ENCODE measurements around the gene NCOR2. TPM values are rescaled to one million over a fixed set of nuclear protein-coding genes. Genes with fewer than 3 reads are reported as not detected.
A peak's percentile ranks its signal among the peaks of the same experiment; 100 is the strongest.

NCOR2 gene
- total RNA-seq, 2 donors from 2014 or later = 72.8 to 87.8 TPM

GRCh38 chr12:124605883-124606774 is 38.7 kb upstream of the NCOR2 start:
- no peak for ATAC-seq (replicated peaks)
- Mint-ChIP-seq H3K9me3 (no peaks in the 10 kb centered on the region), H3K27me3 (peaks cover 6% of the 10 kb centered on the region), H3K4me1 (peaks cover 33% of the 10 kb centered on the region), H3K27ac (no peak overlapping the region), H3K36me3 (ENCODE audit: low read depth) (no peaks in the 10 kb centered on the region), H3K4me3 (no peak overlapping the region)

GRCh38 chr12:124605150-124605882 is 37.9 kb upstream of the NCOR2 start:
- no peak overlapping the region for H3K4me3 Mint-ChIP-seq
- ATAC-seq (replicated peaks) = no peak

GRCh38 chr12:124604264-124604680 is 36.9 kb upstream of the NCOR2 start:
- ATAC-seq (replicated peaks) = no peak
- no peak overlapping the region for H3K4me3 Mint-ChIP-seq
- peaks cover 28% of the 10 kb centered on the region for H3K4me1 Mint-ChIP-seq
- H3K27me3 Mint-ChIP-seq = peaks cover 3% of the 10 kb centered on the region
- H3K9me3 Mint-ChIP-seq = no peaks in the 10 kb centered on the region
- no peak overlapping the region for H3K27ac Mint-ChIP-seq
- no peaks in the 10 kb centered on the region for H3K36me3 Mint-ChIP-seq (ENCODE audit: low read depth)

More at GRCh38 chr12:124605150-124605882, 37.9 kb upstream of the NCOR2 start:
- no peaks in the 10 kb centered on the region for H3K36me3 Mint-ChIP-seq (ENCODE audit: low read depth)
- no peak overlapping the region for H3K27ac Mint-ChIP-seq
- no peaks in the 10 kb centered on the region for H3K9me3 Mint-ChIP-seq
- peaks cover 33% of the 10 kb centered on the region for H3K4me1 Mint-ChIP-seq
- peaks cover 6% of the 10 kb centered on the region for H3K27me3 Mint-ChIP-seq

GRCh38 chr12:124603831-124604251 is 36.4 kb upstream of the NCOR2 start:
- peaks cover 3% of the 10 kb centered on the region for H3K27me3 Mint-ChIP-seq
- no peaks in the 10 kb centered on the region for H3K36me3 Mint-ChIP-seq (ENCODE audit: low read depth)
- ATAC-seq (replicated peaks) = no peak
- no peaks in the 10 kb centered on the region for H3K9me3 Mint-ChIP-seq
- no peak overlapping the region for H3K27ac Mint-ChIP-seq
- no peak overlapping the region for H3K4me3 Mint-ChIP-seq
- H3K4me1 Mint-ChIP-seq = peaks cover 30% of the 10 kb centered on the region

GRCh38 chr12:124603100-124603541 is 35.7 kb upstream of the NCOR2 start:
- no peak overlapping the region for H3K4me3 Mint-ChIP-seq
- ATAC-seq (replicated peaks) = no peak
- H3K27me3 Mint-ChIP-seq = peaks cover 3% of the 10 kb centered on the region
- H3K9me3 Mint-ChIP-seq = no peaks in the 10 kb centered on the region
- H3K36me3 Mint-ChIP-seq (ENCODE audit: low read depth) = no peaks in the 10 kb centered on the region
- H3K27ac Mint-ChIP-seq = no peak overlapping the region
- H3K4me1 Mint-ChIP-seq = peaks cover 28% of the 10 kb centered on the region

- peaks cover 20% of the 10 kb centered on the region for H3K4me1 Mint-ChIP-seq
- no peak overlapping the region for H3K27ac Mint-ChIP-seq
- H3K9me3 Mint-ChIP-seq = no peaks in the 10 kb centered on the region
- no peak for ATAC-seq (replicated peaks)
- no peaks in the 10 kb centered on the region for H3K36me3 Mint-ChIP-seq (ENCODE audit: low read depth)
- H3K27me3 Mint-ChIP-seq = peaks cover 3% of the 10 kb centered on the region
- H3K4me3 Mint-ChIP-seq = no peak overlapping the region
Observed at GRCh38 chr12:124601706-124602105, 34.3 kb upstream of the NCOR2 start.

- Mint-ChIP-seq H3K4me1 (peaks cover 12% of the 10 kb centered on the region), H3K36me3 (ENCODE audit: low read depth) (no peaks in the 10 kb centered on the region), H3K9me3 (no peaks in the 10 kb centered on the region), H3K27me3 (peaks cover 9% of the 10 kb centered on the region), H3K4me3 (no peak overlapping the region), H3K27ac (peak overlapping the region; percentile 45)
- peak; percentile 93 for ATAC-seq (replicated peaks)
Observed at GRCh38 chr12:124599074-124599999, 31.9 kb upstream of the NCOR2 start.

- no peaks in the 10 kb centered on the region for H3K9me3 Mint-ChIP-seq
- peaks cover 6% of the 10 kb centered on the region for H3K27me3 Mint-ChIP-seq
- H3K4me3 Mint-ChIP-seq = no peak overlapping the region
- ATAC-seq (replicated peaks) = no peak
- no peak overlapping the region for H3K27ac Mint-ChIP-seq
- no peaks in the 10 kb centered on the region for H3K36me3 Mint-ChIP-seq (ENCODE audit: low read depth)
- peaks cover 7% of the 10 kb centered on the region for H3K4me1 Mint-ChIP-seq
Observed at GRCh38 chr12:124597041-124597440, 29.6 kb upstream of the NCOR2 start.

- Mint-ChIP-seq H3K9me3 (peaks cover 6% of the 10 kb centered on the region), H3K27me3 (peaks cover 9% of the 10 kb centered on the region), H3K27ac (no peak overlapping the region), H3K4me1 (peaks cover 11% of the 10 kb centered on the region), H3K36me3 (ENCODE audit: low read depth) (no peaks in the 10 kb centered on the region), H3K4me3 (no peak overlapping the region)
- no peak for ATAC-seq (replicated peaks)
Observed at GRCh38 chr12:124595444-124595843, 28.0 kb upstream of the NCOR2 start.

- H3K36me3 Mint-ChIP-seq (ENCODE audit: low read depth) = no peaks in the 10 kb centered on the region
- H3K27ac Mint-ChIP-seq = no peak overlapping the region
- no peak overlapping the region for H3K4me3 Mint-ChIP-seq
- ATAC-seq (replicated peaks) = no peak
- H3K27me3 Mint-ChIP-seq = peaks cover 9% of the 10 kb centered on the region
- H3K9me3 Mint-ChIP-seq = peaks cover 6% of the 10 kb centered on the region
- H3K4me1 Mint-ChIP-seq = peaks cover 11% of the 10 kb centered on the region
Observed at GRCh38 chr12:124594851-124595250, 27.4 kb upstream of the NCOR2 start.

GRCh38 chr12:124593851-124594401 is 26.5 kb upstream of the NCOR2 start:
- H3K27me3 Mint-ChIP-seq = peaks cover 9% of the 10 kb centered on the region
- H3K9me3 Mint-ChIP-seq = peaks cover 6% of the 10 kb centered on the region
- no peak overlapping the region for H3K4me3 Mint-ChIP-seq
- H3K27ac Mint-ChIP-seq = peak overlapping the region; percentile 25
- no peak for ATAC-seq (replicated peaks)
- peaks cover 13% of the 10 kb centered on the region for H3K4me1 Mint-ChIP-seq
- no peaks in the 10 kb centered on the region for H3K36me3 Mint-ChIP-seq (ENCODE audit: low read depth)

GRCh38 chr12:124593176-124593575 is 25.8 kb upstream of the NCOR2 start:
- Mint-ChIP-seq H3K27me3 (peaks cover 9% of the 10 kb centered on the region), H3K36me3 (ENCODE audit: low read depth) (no peaks in the 10 kb centered on the region), H3K4me1 (peaks cover 9% of the 10 kb centered on the region), H3K27ac (peak overlapping the region; percentile 25), H3K4me3 (no peak overlapping the region), H3K9me3 (peaks cover 6% of the 10 kb centered on the region)
- ATAC-seq (replicated peaks) = no peak

- no peaks in the 10 kb centered on the region for H3K36me3 Mint-ChIP-seq (ENCODE audit: low read depth)
- peaks cover 6% of the 10 kb centered on the region for H3K9me3 Mint-ChIP-seq
- peaks cover 9% of the 10 kb centered on the region for H3K4me1 Mint-ChIP-seq
- H3K27ac Mint-ChIP-seq = peak overlapping the region; percentile 13
- ATAC-seq (replicated peaks) = no peak
- H3K4me3 Mint-ChIP-seq = no peak overlapping the region
- peaks cover 9% of the 10 kb centered on the region for H3K27me3 Mint-ChIP-seq
Observed at GRCh38 chr12:124592481-124593160, 25.2 kb upstream of the NCOR2 start.

All from activated T-helper 17 cell treated with anti-CD3 and anti-CD28 coated beads, Interleukin-2, amount 50 U/mL, for 72 hours (primary cell).